Measurements from ENCODE around the gene CREM. TPM values are rescaled to one million over a fixed set of nuclear protein-coding genes. Genes with fewer than 3 reads are reported as not detected.

Gene CREM
- total RNA-seq, 2 experiments from 2014 or later, result 143 to 156 TPM

DNA sequence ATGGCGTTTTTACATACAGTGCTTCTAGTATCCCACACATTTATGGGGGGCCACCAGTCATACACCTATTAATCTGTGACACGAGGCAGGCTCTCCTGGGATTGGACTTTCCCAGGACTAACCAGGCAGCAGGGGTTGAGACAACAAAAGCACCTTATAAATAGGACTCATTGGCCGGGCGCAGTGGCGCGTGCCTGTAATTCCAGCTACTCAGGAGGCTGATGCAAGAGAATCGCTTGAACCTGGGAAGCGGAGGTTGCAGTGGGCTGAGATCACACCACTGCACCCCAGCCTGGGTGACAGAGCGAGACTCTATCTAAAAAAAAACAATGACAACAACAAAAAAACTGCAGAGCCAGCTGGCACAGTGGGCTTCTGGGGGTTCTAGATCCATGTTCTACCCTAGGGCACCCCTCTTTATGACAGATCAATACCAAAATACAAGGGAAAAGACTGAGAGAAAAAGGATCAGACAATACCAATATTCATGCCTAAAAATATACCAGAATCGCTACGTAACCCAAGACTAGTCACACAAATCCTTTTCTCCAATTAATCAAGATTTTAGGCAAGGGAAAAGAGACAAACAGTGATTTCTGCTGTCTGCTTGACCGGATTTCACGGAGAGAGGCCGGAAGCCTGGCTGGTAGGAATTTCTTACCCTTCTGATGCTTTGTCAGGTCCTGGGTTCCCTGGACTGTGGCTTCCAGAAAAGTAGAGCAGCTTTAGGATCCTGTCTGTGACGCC is 111.3 kb downstream of the CREM start:
- Mint-ChIP-seq H3K36me3 (no peaks in the 10 kb centered on the region), H3K27me3 (peaks cover 4% of the 10 kb centered on the region), H3K27ac (no peak overlapping the region), H3K4me1 (no peaks in the 10 kb centered on the region), H3K9me3 (no peaks in the 10 kb centered on the region), H3K4me3 (no peak overlapping the region)
- DNase-seq, result no peak

GRCh38 chr10:35244549-35244948 is 117.9 kb downstream of the CREM start:
- no peaks in the 10 kb centered on the region for H3K4me1 Mint-ChIP-seq
- no peaks in the 10 kb centered on the region for H3K36me3 Mint-ChIP-seq
- no peak overlapping the region for H3K4me3 Mint-ChIP-seq
- H3K9me3 Mint-ChIP-seq, result no peaks in the 10 kb centered on the region
- no peak for DNase-seq
- H3K27me3 Mint-ChIP-seq, result peaks cover 4% of the 10 kb centered on the region
- no peak overlapping the region for H3K27ac Mint-ChIP-seq

- DNase-seq, result no peak
- peaks cover 4% of the 10 kb centered on the region for H3K27me3 Mint-ChIP-seq
- no peak overlapping the region for H3K4me3 Mint-ChIP-seq
- H3K27ac Mint-ChIP-seq, result no peak overlapping the region
- H3K9me3 Mint-ChIP-seq, result no peaks in the 10 kb centered on the region
- no peaks in the 10 kb centered on the region for H3K36me3 Mint-ChIP-seq
- no peaks in the 10 kb centered on the region for H3K4me1 Mint-ChIP-seq
These were observed 120.2 kb downstream of the CREM start for GRCh38 chr10:35246770-35247343.

GRCh38 chr10:35251373-35252100 is 124.9 kb downstream of the CREM start:
- no peaks in the 10 kb centered on the region for H3K27me3 Mint-ChIP-seq
- no peaks in the 10 kb centered on the region for H3K36me3 Mint-ChIP-seq
- no peak for DNase-seq

GRCh38 chr10:35257057-35257983 is 130.7 kb downstream of the CREM start:
- H3K27ac Mint-ChIP-seq, result no peak overlapping the region
- DNase-seq, result no peak
- peaks cover 13% of the 10 kb centered on the region for H3K9me3 Mint-ChIP-seq
- peaks cover 2% of the 10 kb centered on the region for H3K4me1 Mint-ChIP-seq
- no peaks in the 10 kb centered on the region for H3K27me3 Mint-ChIP-seq
- no peak overlapping the region for H3K4me3 Mint-ChIP-seq
- H3K36me3 Mint-ChIP-seq, result peaks cover 5% of the 10 kb centered on the region

More at GRCh38 chr10:35251373-35252100, 124.9 kb downstream of the CREM start:
- H3K4me3 Mint-ChIP-seq, result no peak overlapping the region
- H3K4me1 Mint-ChIP-seq, result no peaks in the 10 kb centered on the region
- H3K27ac Mint-ChIP-seq, result no peak overlapping the region
- peaks cover 2% of the 10 kb centered on the region for H3K9me3 Mint-ChIP-seq

GRCh38 chr10:35259769-35260397 is 133.2 kb downstream of the CREM start:
- peaks cover 13% of the 10 kb centered on the region for H3K9me3 Mint-ChIP-seq
- peak; percentile 3 for DNase-seq
- peaks cover 2% of the 10 kb centered on the region for H3K4me1 Mint-ChIP-seq
- peaks cover 5% of the 10 kb centered on the region for H3K36me3 Mint-ChIP-seq
- no peak overlapping the region for H3K27ac Mint-ChIP-seq
- no peak overlapping the region for H3K4me3 Mint-ChIP-seq
- H3K27me3 Mint-ChIP-seq, result no peaks in the 10 kb centered on the region

- H3K27ac Mint-ChIP-seq, result no peak overlapping the region
- no peak overlapping the region for H3K4me3 Mint-ChIP-seq
- peaks cover 7% of the 10 kb centered on the region for H3K9me3 Mint-ChIP-seq
- DNase-seq, result no peak
- peaks cover 2% of the 10 kb centered on the region for H3K4me1 Mint-ChIP-seq
- no peaks in the 10 kb centered on the region for H3K27me3 Mint-ChIP-seq
- H3K36me3 Mint-ChIP-seq, result peaks cover 2% of the 10 kb centered on the region
These were observed 135.8 kb downstream of the CREM start for GRCh38 chr10:35262436-35262835.

Other genes with a start within 250 kb of the CREM start
- 10 to 100 TPM; 50.6 to 51.5 TPM for gene CUL2, start 36.5 kb upstream of the CREM start, total RNA-seq
- gene CCNY, start 209.7 kb downstream of the CREM start, total RNA-seq, result 10 to 100 TPM; 52.1 to 55.2 TPM

Data from activated naive CD8-positive, alpha-beta T cell treated with anti-CD3 and anti-CD28 coated beads for 36 hours (primary cell).